Activated naive CD4-positive, alpha-beta T cell treated with anti-CD3 and anti-CD28 coated beads, Interleukin-2, amount 10 ng/mL, durations not matched to agents 7 days and 5 days (primary cell): ENCODE data around the gene SERPINA4.

Experiments
- CTCF ChIA-PET: fragments of 350-600 bp; sonication (Branson Sonifier 250); formaldehyde crosslinking; loops from one replicate; lab custom pipeline; 2021; ENCODE audit warnings: antibody characterized with exemption; lab: Charles Lee
- DNase-seq: peaks from one replicate; pipeline ENCODE4 v3.0.0-alpha.2; 2020
- H3K27ac Mint-ChIP-seq: one replicate; pipeline ENCODE4 v1.8.0; 2021; ENCODE audit warnings: mild to moderate bottlenecking, moderate library complexity, mixed read lengths
- H3K27me3 Mint-ChIP-seq: one replicate; pipeline ENCODE4 v1.8.0; 2021; ENCODE audit warnings: mild to moderate bottlenecking, mixed read lengths
- H3K36me3 Mint-ChIP-seq: one replicate; pipeline ENCODE4 v1.8.0; 2021; ENCODE audit warnings: mixed read lengths
- H3K4me1 Mint-ChIP-seq: one replicate; pipeline ENCODE4 v1.8.0; 2021; ENCODE audit warnings: mixed read lengths
- H3K4me3 Mint-ChIP-seq: one replicate; pipeline ENCODE4 v1.8.0; 2021; ENCODE audit warnings: mild to moderate bottlenecking, moderate library complexity, mixed read lengths
- H3K9me3 Mint-ChIP-seq: one replicate; pipeline ENCODE4 v1.8.0; 2021; ENCODE audit warnings: mixed read lengths

The SERPINA4 gene

GRCh38 chr14:94536836-94537235 lies 24.4 kb upstream of the SERPINA4 start:
- CTCF ChIA-PET = no interaction called here
- Mint-ChIP-seq H3K27me3 (peaks cover 11% of the 10 kb centered on the region), H3K36me3 (no peaks in the 10 kb centered on the region), H3K9me3 (no peaks in the 10 kb centered on the region), H3K4me3 (no peak overlapping the region), H3K27ac (no peak overlapping the region), H3K4me1 (peaks cover 2% of the 10 kb centered on the region)
- DNase-seq = no peak

DNA sequence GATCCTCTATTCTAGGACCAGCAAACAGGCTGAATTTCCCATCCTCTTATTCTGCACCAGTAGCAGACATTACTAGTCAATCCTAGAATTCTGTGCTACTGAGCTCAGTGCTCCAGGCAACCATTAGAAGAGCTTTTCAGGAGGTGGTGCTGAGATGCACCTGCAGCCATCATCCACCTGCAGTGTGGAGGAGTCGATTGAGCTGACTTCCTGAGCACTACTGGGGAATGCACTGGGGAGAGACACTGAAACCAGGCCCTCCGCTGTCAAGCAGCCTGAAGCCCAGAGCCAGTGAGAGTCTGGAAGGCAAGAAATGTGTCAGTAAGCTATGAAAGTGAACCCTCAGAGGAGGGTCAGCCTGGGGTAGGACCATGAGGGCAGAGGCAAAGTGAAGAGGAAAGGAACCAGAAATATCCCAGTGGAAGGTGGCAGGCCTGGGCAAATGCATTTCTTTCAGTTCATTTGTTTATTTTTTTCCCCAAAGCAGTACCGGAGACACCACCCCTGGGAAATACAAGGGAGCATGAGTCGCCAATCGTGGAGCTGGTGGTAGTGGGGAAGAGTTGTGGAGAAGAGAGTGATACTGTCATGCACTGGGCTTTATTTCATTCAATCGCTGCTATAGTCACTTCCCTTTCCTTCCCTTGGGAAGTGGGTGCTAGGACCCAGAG lies 23.0 kb upstream of the SERPINA4 start:
- H3K4me3 Mint-ChIP-seq = no peak overlapping the region
- DNase-seq = no peak
- no peaks in the 10 kb centered on the region for H3K36me3 Mint-ChIP-seq
- H3K27ac Mint-ChIP-seq = no peak overlapping the region
- H3K27me3 Mint-ChIP-seq = peaks cover 11% of the 10 kb centered on the region
- no peaks in the 10 kb centered on the region for H3K4me1 Mint-ChIP-seq
- CTCF ChIA-PET = interaction anchor here (1.6 kb wide), 1 partner anchor 11 kb away, joined by 6 read pairs; no protein-coding TSS in a partner anchor
- no peaks in the 10 kb centered on the region for H3K9me3 Mint-ChIP-seq

DNA sequence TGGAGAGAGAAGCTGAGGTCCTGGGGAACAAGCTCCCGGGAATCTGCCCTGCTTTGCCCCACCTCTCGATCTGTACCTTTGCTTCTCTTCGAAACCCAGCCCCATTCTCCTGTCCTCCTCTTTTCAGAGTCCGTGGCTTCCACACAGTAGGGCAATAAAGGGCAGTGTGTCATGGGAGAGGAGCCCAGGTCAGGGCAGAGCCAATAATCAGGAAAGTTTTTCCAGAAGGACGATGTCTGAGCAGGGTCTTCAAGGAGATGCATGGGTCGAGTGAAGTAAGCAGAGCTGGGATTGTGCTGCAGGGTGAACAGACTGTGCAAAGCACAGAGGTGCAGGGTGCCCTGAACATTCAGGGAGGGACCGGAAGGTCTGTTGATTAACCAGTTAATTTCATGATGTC lies 22.1 kb upstream of the SERPINA4 start:
- Mint-ChIP-seq H3K4me3 (no peak overlapping the region), H3K4me1 (no peaks in the 10 kb centered on the region), H3K9me3 (no peaks in the 10 kb centered on the region), H3K36me3 (no peaks in the 10 kb centered on the region), H3K27me3 (peaks cover 11% of the 10 kb centered on the region), H3K27ac (no peak overlapping the region)
- CTCF ChIA-PET = interaction anchor here (1.6 kb wide), 1 partner anchor 10 kb away, joined by 6 read pairs; no protein-coding TSS in a partner anchor
- no peak for DNase-seq

DNA sequence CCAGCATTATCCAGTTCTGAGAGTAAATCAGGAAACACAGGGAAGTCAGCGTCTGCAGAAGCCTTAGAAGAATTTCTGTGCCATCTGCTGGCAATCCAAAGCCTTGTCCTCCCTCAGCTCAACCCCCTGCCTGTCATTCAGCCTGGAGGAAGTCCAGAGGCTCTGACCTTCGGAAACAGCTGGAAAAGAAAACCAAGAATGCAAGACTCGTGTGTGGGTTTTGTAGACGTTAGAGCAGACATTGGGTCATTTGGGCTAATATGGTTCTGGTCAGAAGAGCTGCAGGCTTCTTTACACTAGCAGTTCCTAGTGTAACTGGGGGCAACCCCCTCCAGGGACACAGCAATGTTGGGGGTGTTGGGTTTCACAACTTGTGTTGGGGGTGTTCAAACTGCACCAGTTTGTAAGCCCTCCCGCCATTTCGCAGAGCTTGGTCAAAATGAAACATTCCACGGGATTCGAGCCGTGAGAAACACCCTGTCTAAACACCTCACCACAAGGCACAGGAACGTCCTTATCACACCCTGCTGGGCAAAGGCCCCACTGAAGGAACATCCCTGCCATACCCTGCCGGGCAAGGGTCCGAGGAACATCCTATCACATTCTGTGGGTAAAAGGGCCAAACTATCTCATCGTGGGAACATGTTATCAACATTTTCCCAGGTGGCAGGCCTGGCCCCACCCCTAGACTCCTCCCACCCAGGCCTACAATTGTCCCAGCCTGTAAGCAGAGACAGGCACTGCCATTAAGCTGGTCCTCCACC lies 21.0 kb upstream of the SERPINA4 start:
- CTCF ChIA-PET = interaction anchor here (1.6 kb wide), 1 partner anchor 9 kb away, joined by 6 read pairs; no protein-coding TSS in a partner anchor
- no peak for DNase-seq
- H3K36me3 Mint-ChIP-seq = no peaks in the 10 kb centered on the region
- H3K27ac Mint-ChIP-seq = no peak overlapping the region
- no peaks in the 10 kb centered on the region for H3K9me3 Mint-ChIP-seq
- no peak overlapping the region for H3K4me3 Mint-ChIP-seq
- H3K27me3 Mint-ChIP-seq = peaks cover 11% of the 10 kb centered on the region
- H3K4me1 Mint-ChIP-seq = no peaks in the 10 kb centered on the region

DNA sequence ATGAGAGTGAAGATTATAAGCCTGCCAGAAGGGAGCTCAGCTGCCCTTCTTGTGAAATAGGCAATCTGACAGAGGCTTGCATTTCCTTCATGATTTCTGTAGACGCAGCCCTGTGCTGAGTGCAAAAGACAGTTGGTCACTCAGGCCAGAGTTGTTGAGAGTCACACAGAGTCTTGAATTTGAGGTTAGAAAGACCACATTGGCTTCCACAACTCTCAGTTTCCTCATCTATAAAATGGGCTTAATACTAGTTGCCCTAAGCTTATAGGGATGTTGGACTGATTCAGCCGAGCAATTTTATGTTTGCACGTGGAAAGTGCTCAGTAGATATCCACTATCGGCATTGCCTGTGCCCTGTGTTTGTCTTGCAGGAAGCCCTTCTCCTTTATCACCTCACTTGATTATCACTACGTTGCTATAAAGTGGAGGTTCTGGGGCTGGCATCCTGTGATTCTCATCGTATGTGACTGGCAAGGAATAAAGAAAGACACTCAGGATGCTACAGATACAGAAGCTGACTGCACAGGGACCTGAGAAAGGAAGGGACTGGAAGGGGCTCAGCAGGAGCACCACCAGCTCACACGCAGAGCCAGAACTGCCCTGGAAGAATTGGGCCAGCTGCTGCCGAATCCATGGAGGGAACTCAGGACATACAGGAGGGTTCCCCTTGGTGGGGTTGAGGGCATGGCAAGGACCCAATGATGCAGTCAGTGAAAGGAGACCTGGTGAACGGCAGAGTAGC lies 19.8 kb upstream of the SERPINA4 start:
- Mint-ChIP-seq H3K4me1 (no peaks in the 10 kb centered on the region), H3K27me3 (peaks cover 11% of the 10 kb centered on the region), H3K36me3 (no peaks in the 10 kb centered on the region), H3K9me3 (no peaks in the 10 kb centered on the region), H3K4me3 (no peak overlapping the region), H3K27ac (no peak overlapping the region)
- DNase-seq = no peak
- CTCF ChIA-PET = interaction anchor here (1.2 kb wide), 1 partner anchor 366 kb away, joined by 3 read pairs; no protein-coding TSS in a partner anchor

DNA sequence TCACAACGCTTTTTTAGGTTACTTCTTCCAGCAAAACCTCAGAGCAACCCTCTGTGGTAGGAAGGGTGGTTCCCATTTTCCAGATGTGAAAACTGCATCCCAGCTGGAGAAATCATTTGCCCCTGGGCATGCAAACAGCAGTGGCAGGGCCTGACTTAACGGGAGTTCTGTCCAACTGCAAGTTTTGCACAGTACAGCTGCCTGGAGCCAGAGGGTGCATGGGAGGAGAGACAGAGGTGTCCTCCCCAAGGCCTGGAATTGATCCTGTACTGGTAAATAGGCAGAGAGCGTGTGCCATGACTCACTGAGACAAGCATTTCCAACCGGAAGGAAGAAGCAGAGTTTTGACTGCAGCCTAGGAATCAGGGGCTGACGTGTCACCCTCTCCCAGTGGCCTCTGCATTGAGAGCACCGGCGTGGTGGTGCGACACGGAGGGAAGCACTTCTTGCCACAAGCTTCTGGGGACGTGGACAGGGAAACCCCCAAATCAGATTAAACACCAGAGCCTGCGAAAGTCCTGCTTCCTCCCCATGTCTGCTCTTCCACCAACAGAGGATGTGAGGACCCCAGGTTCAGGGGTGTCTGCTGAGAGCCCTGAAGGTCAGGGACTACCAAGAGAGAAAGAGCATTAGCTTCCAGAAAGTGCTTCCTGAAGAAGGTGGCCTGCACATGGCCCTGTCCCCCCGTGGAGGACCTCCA lies 19.0 kb upstream of the SERPINA4 start:
- DNase-seq = no peak

DNA sequence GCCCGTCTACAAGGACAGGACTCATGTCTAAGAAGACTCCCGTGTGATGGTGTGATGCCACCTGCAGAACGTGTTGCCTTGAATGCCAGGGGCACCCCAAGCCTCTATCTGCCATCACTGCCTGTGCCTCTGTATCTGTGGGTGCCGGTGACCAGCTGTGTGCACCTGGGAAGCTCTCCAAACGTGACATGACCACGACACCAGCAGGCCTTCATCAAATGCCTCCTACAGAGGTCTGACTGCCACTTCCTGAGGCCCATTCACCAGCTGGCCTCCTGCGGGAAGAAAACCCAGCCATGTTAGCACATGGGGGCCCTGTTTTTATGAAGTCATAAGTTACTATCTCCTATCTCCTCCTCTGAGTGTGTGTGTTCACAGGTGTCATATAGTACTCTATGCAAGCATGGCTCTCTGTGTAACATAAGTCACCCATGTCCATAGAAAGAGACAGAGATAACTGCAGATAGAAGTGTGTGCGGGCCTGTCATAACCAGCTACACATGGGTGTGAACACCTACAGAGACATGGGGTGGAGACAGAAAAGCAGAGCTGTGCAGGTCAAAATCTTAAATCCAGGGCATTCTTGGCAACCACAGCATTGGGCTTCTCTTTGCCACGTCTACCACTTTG lies 18.3 kb upstream of the SERPINA4 start:
- no peak overlapping the region for H3K4me3 Mint-ChIP-seq
- peaks cover 12% of the 10 kb centered on the region for H3K27me3 Mint-ChIP-seq
- CTCF ChIA-PET = no interaction called here
- H3K9me3 Mint-ChIP-seq = no peaks in the 10 kb centered on the region
- no peaks in the 10 kb centered on the region for H3K36me3 Mint-ChIP-seq
- no peak for DNase-seq
- H3K4me1 Mint-ChIP-seq = no peaks in the 10 kb centered on the region
- no peak overlapping the region for H3K27ac Mint-ChIP-seq

More for the DNA sequence above, 19.0 kb upstream of the SERPINA4 start:
- Mint-ChIP-seq H3K4me3 (no peak overlapping the region), H3K4me1 (no peaks in the 10 kb centered on the region), H3K27me3 (peaks cover 11% of the 10 kb centered on the region), H3K9me3 (no peaks in the 10 kb centered on the region), H3K27ac (no peak overlapping the region), H3K36me3 (no peaks in the 10 kb centered on the region)
- CTCF ChIA-PET = interaction anchor here (1.2 kb wide), 1 partner anchor 365 kb away, joined by 3 read pairs; no protein-coding TSS in a partner anchor

DNA sequence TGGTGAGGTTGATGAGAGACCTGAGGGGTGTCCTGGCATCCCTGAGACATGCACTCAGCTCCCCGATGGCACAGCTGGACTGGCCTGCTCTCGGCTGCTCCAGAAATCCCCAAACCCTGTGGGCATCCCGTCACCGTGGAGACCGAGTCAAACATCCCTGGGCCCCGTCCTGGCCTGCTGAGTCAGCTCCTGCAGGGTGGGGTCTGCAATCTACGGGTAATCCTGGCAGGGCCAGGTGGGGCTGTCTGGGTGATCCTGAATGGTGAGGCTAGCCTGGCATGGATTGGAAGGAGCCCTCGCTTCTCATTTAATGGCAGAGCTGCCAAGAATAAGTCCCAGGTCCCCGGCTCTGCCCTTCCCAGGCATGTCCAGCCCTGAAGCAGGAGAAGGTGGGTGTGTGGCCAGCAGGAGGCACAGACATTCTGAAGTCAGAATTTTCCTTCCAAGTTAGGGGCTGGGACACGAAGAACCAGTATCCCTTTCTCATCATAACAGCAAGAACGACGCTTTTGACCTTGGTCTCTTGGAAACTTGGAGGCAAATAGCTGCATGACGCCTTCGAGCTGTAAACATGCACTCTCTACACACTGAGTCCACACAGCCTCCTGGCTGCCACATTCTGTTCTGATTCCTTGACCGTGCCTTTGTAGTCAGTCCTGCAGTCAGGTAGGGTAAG lies 17.7 kb upstream of the SERPINA4 start:
- no peaks in the 10 kb centered on the region for H3K9me3 Mint-ChIP-seq
- CTCF ChIA-PET = interaction anchor here (1.3 kb wide), 1 partner anchor 110 kb away, joined by 3 read pairs; no protein-coding TSS in a partner anchor

DNA sequence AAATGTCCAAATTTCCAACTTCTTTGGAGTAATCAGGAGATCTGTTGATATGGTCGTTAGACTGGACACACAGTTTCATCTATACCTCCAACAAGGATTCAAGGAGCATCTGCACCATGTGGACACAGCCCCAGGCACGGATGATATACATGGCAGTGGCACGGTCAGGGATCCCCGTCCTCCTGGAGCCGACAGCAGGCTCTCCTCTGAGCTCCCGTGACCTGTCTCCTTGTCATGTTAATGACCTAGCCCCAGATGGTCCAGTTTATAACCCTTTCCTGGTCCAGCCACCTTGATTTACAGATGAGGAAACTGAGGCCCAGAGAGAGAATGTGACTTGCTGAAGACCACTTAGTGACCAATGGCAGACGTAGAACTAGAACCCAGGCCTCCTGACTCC lies 16.5 kb upstream of the SERPINA4 start:
- Mint-ChIP-seq H3K4me1 (no peaks in the 10 kb centered on the region), H3K9me3 (no peaks in the 10 kb centered on the region), H3K27me3 (peaks cover 9% of the 10 kb centered on the region), H3K36me3 (no peaks in the 10 kb centered on the region), H3K27ac (no peak overlapping the region), H3K4me3 (no peak overlapping the region)
- CTCF ChIA-PET = interaction anchor here (1.3 kb wide), 1 partner anchor 111 kb away, joined by 3 read pairs; no protein-coding TSS in a partner anchor
- DNase-seq = no peak

More for the DNA sequence above, 17.7 kb upstream of the SERPINA4 start:
- Mint-ChIP-seq H3K4me3 (no peak overlapping the region), H3K36me3 (no peaks in the 10 kb centered on the region), H3K27ac (no peak overlapping the region), H3K27me3 (peaks cover 8% of the 10 kb centered on the region), H3K4me1 (no peaks in the 10 kb centered on the region)
- no peak for DNase-seq

DNA sequence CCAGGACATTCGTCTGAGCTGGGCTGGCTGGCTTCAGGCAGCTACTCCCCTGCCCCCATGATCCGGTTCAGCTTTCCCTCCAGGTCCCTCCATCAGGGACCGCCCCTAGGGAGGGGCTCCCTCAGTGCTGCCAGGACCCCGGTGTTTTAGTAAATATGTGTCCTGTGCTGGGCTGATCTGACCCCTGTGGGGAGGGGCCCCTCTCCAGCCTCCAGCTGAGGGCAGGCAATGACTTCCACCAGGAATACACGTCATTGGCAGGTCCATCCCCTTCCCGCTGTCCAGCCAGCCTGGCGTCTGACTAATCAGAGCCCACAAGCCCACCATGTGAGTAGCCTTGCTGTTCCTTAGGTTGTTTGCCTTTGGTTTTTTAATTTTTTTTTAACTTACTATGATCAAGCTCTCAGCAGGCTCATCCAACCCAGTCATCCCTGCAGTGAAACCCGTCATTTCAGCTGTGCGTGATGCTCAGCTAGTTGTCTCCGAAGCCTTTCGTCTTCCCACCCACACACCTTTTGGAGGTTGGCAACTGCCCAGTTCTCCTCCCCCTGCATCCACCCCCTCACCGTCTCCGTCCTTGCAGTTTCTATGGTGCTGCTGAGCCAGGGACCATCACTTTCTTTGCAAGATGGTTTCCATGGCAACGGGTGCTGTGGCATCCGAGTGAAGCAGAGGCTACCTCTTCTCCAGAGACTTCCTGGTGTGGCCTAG lies 16.0 kb upstream of the SERPINA4 start:
- CTCF ChIA-PET = no interaction called here
- H3K9me3 Mint-ChIP-seq = no peaks in the 10 kb centered on the region
- H3K4me3 Mint-ChIP-seq = no peak overlapping the region
- DNase-seq = no peak
- no peak overlapping the region for H3K27ac Mint-ChIP-seq
- H3K4me1 Mint-ChIP-seq = no peaks in the 10 kb centered on the region
- H3K36me3 Mint-ChIP-seq = no peaks in the 10 kb centered on the region
- H3K27me3 Mint-ChIP-seq = peaks cover 10% of the 10 kb centered on the region

GRCh38 chr14:94547151-94547680 lies 14.0 kb upstream of the SERPINA4 start:
- Mint-ChIP-seq H3K27me3 (peaks cover 10% of the 10 kb centered on the region), H3K4me1 (no peaks in the 10 kb centered on the region), H3K9me3 (no peaks in the 10 kb centered on the region), H3K4me3 (no peak overlapping the region), H3K27ac (no peak overlapping the region), H3K36me3 (no peaks in the 10 kb centered on the region)
- no peak for DNase-seq
- CTCF ChIA-PET = no interaction called here

DNA sequence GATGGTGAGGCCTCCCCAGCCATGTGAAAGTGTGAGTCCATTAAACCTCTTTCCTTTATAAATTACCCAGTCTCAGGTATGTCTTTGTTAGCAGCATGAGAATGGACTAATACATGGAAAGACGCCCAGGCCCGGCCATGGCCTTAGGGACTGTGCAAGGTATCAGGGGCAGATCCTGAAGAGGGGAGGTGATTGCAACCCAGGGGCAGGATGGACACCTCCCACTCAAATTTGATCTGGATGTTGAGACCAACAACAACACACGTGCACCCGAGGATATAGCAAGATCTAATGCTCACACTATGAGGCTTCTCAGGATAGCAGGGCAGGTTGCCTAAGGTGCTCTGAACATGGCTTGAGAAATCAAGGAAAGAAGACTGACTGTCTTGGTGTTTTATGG lies 13.5 kb upstream of the SERPINA4 start:
- no peaks in the 10 kb centered on the region for H3K36me3 Mint-ChIP-seq
- H3K9me3 Mint-ChIP-seq = no peaks in the 10 kb centered on the region
- no peak overlapping the region for H3K4me3 Mint-ChIP-seq
- CTCF ChIA-PET = no interaction called here
- H3K4me1 Mint-ChIP-seq = no peaks in the 10 kb centered on the region
- peaks cover 10% of the 10 kb centered on the region for H3K27me3 Mint-ChIP-seq
- H3K27ac Mint-ChIP-seq = no peak overlapping the region
- no peak for DNase-seq
